Stimulated activated CD4-positive, alpha-beta T cell treated with anti-CD3 and anti-CD28 coated beads, Interleukin-1b, Interleukin-23, amount 100 ng/mL, for 48 hours (primary cell): ENCODE results near the gene RAB8A.
"Not testable (repeated sequence)": the region's sequence is repeated elsewhere in the genome, so short reads cannot be mapped to it uniquely, and the experiment has no call there.

Experiments used
- DNase-seq: peaks from one replicate; pipeline ENCODE4 v3.0.0-alpha.2; 2020

Gene RAB8A

GRCh38 chr19:16078759-16079707 is 32.7 kb upstream of the RAB8A start:
- DNase-seq, result peak; percentile 75

- no peak for DNase-seq
Measured at GRCh38 chr19:16084067-16084685, 27.5 kb upstream of the RAB8A start.

GRCh38 chr19:16085115-16085514 is 26.6 kb upstream of the RAB8A start:
- no peak for DNase-seq

GRCh38 chr19:16087404-16087803 is 24.3 kb upstream of the RAB8A start:
- not testable (repeated sequence) for DNase-seq

GRCh38 chr19:16087940-16088339 is 23.7 kb upstream of the RAB8A start:
- DNase-seq, result no peak

GRCh38 chr19:16088351-16089009 is 23.2 kb upstream of the RAB8A start:
- no peak for DNase-seq

GRCh38 chr19:16089010-16089846 is 22.5 kb upstream of the RAB8A start:
- no peak for DNase-seq

- DNase-seq, result no peak
Measured at GRCh38 chr19:16091546-16092475, 19.9 kb upstream of the RAB8A start.

- no peak for DNase-seq
Measured at GRCh38 chr19:16094360-16095070, 17.2 kb upstream of the RAB8A start.

- DNase-seq, result no peak
Measured at GRCh38 chr19:16095071-16095571, 16.6 kb upstream of the RAB8A start.

GRCh38 chr19:16096280-16096855 is 15.3 kb upstream of the RAB8A start:
- no peak for DNase-seq

GRCh38 chr19:16098416-16098768 is 13.3 kb upstream of the RAB8A start:
- DNase-seq, result no peak

- no peak for DNase-seq
Measured at GRCh38 chr19:16098821-16099220, 12.9 kb upstream of the RAB8A start.

GRCh38 chr19:16099314-16099965 is 12.2 kb upstream of the RAB8A start:
- not testable (repeated sequence) for DNase-seq

GRCh38 chr19:16100524-16100923 is 11.2 kb upstream of the RAB8A start:
- no peak for DNase-seq

GRCh38 chr19:16104722-16105121 is 7.0 kb upstream of the RAB8A start:
- DNase-seq, result no peak

GRCh38 chr19:16106121-16106520 is 5.6 kb upstream of the RAB8A start:
- no peak for DNase-seq

GRCh38 chr19:16111909-16112752 is 442 bp downstream of the RAB8A start:
- no peak for DNase-seq

- no peak for DNase-seq
Measured at GRCh38 chr19:16112778-16113177, 1.1 kb downstream of the RAB8A start.
